AG09319 (cell line): ENCODE measurements around the gene POLR2C.

Experiments used
- DNase-seq: peaks from one replicate; pipeline ENCODE4 v3.0.0-alpha.2; 2010; ENCODE audit warnings: low read depth; ENCODE audit errors: extremely low read depth
- CTCF ChIP-seq: IDR thresholded peaks from 2 replicates; pipeline ENCODE4 v1.5.1; 2011; ENCODE audit warnings: low read depth, mild to moderate bottlenecking, inconsistent platforms, low read length, moderate library complexity

POLR2C gene

GRCh38 chr16:57507136-57508034 lies 44.9 kb downstream of the POLR2C start:
- DNase-seq = no peak
- TF ChIP-seq CTCF = no peak

- TF ChIP-seq CTCF = no peak
- DNase-seq = no peak
Measured at GRCh38 chr16:57508035-57508425, 45.6 kb downstream of the POLR2C start.

GRCh38 chr16:57509231-57509923 lies 46.9 kb downstream of the POLR2C start:
- no peak for DNase-seq
- no peak for TF ChIP-seq CTCF

GRCh38 chr16:57510016-57510871 lies 47.8 kb downstream of the POLR2C start:
- no peak for TF ChIP-seq CTCF
- no peak for DNase-seq

GRCh38 chr16:57512296-57513001 lies 50.0 kb downstream of the POLR2C start:
- TF ChIP-seq CTCF = no peak
- no peak for DNase-seq

GRCh38 chr16:57513371-57514102 lies 51.1 kb downstream of the POLR2C start:
- no peak for TF ChIP-seq CTCF
- no peak for DNase-seq
